Cardiac muscle cell (in vitro differentiated cells and primary cell): Measurements from ENCODE around the gene NCSTN. TPM values are rescaled to one million over a fixed set of nuclear protein-coding genes. Genes with fewer than 3 reads are reported as not detected.

Experiments
- DNase-seq, 2 donors: peaks; one replicate each; pipeline versions ENCODE4 v3.0.0 to v3.0.0-alpha.2; 2010 to 2017; ENCODE audit warnings: low read depth in 1 of 2, low spot score in 1 of 2
- H3K27ac ChIP-seq: fragments of 200-600 bp; sonication (generic); 2 replicates; pipeline ENCODE4 v1.5.1; 2016
- H3K27me3 ChIP-seq: fragments of 200-600 bp; sonication (generic); 2 replicates; pipeline ENCODE4 v1.6.0; 2016; ENCODE audit warnings: control low read depth
- H3K36me3 ChIP-seq: fragments of 200-600 bp; sonication (generic); 2 replicates; pipeline ENCODE4 v1.5.1; 2016; ENCODE audit warnings: control low read depth
- H3K4me1 ChIP-seq: fragments of 200-600 bp; sonication (generic); 2 replicates; pipeline ENCODE4 v1.8.1; 2017; ENCODE audit warnings: low read depth, mild to moderate bottlenecking, mixed run types
- H3K4me3 ChIP-seq: fragments of 200-600 bp; sonication (generic); 2 replicates; pipeline ENCODE4 v1.5.1; 2016; ENCODE audit warnings: mild to moderate bottlenecking
- H3K9me3 ChIP-seq: fragments of 200-600 bp; sonication (generic); 2 replicates; pipeline ENCODE4 v1.5.1; 2017; ENCODE audit warnings: low read depth, mild to moderate bottlenecking, control low read depth
- CTCF ChIP-seq: IDR thresholded peaks from 2 replicates; pipeline ENCODE4 v1.5.1; 2012; ENCODE audit warnings: low read depth, mild to moderate bottlenecking, low read length
- polyA plus RNA-seq: library from polyadenylated mRNA; unstranded; fragments of >200 nt; fragmentation: Nextera tagmentation; extraction: Ambion mirVana; gene quantifications from 2 replicates; pipeline ENCODE4 v1.2.1, GENCODE V29; 2016
- total RNA-seq: library from RNA; depleted of rRNA; stranded (reverse); fragments of >200 nt; gene quantifications from 2 replicates; pipeline ENCODE4 v1.2.3, GENCODE V29; 2016

Gene NCSTN
- total and polyA plus RNA-seq, 2 experiments from 2014 or later: 55.4 to 113 TPM

- Histone ChIP-seq H3K9me3 (no peaks in the 10 kb centered on the region), H3K36me3 (peaks cover 75% of the 10 kb centered on the region), H3K4me1 (no peaks in the 10 kb centered on the region), H3K4me3 (no peak overlapping the region), H3K27me3 (no peaks in the 10 kb centered on the region), H3K27ac (no peak overlapping the region)
- no peak for TF ChIP-seq CTCF
- no peak for DNase-seq
Measured at GRCh38 chr1:160351629-160352028, 8.4 kb downstream of the NCSTN start.

- no peak for DNase-seq
- Histone ChIP-seq H3K9me3 (no peaks in the 10 kb centered on the region), H3K4me3 (no peak overlapping the region), H3K27me3 (no peaks in the 10 kb centered on the region), H3K4me1 (no peaks in the 10 kb centered on the region), H3K27ac (no peak overlapping the region), H3K36me3 (peaks cover 73% of the 10 kb centered on the region)
- TF ChIP-seq CTCF: no peak
Measured at GRCh38 chr1:160352555-160352954, 9.4 kb downstream of the NCSTN start.

GRCh38 chr1:160353223-160353622, 10.0 kb downstream of the NCSTN start:
- Histone ChIP-seq H3K27ac (no peak overlapping the region), H3K27me3 (no peaks in the 10 kb centered on the region), H3K36me3 (peaks cover 69% of the 10 kb centered on the region), H3K9me3 (no peaks in the 10 kb centered on the region), H3K4me1 (no peaks in the 10 kb centered on the region), H3K4me3 (no peak overlapping the region)
- DNase-seq: no peak
- no peak for TF ChIP-seq CTCF

GRCh38 chr1:160354388-160354985, 11.3 kb downstream of the NCSTN start:
- Histone ChIP-seq H3K4me1 (no peaks in the 10 kb centered on the region), H3K4me3 (no peak overlapping the region), H3K9me3 (no peaks in the 10 kb centered on the region), H3K36me3 (peaks cover 59% of the 10 kb centered on the region), H3K27ac (no peak overlapping the region), H3K27me3 (no peaks in the 10 kb centered on the region)
- peak; percentile 59 for TF ChIP-seq CTCF
- peak; percentile 45 to 48 for DNase-seq

GRCh38 chr1:160357286-160358002, 14.3 kb downstream of the NCSTN start:
- peaks cover 41% of the 10 kb centered on the region for H3K36me3 ChIP-seq
- TF ChIP-seq CTCF: no peak
- no peaks in the 10 kb centered on the region for H3K9me3 ChIP-seq
- no peak overlapping the region for H3K4me3 ChIP-seq
- no peak for DNase-seq
- no peak overlapping the region for H3K27ac ChIP-seq
- H3K4me1 ChIP-seq: peaks cover 7% of the 10 kb centered on the region
- no peaks in the 10 kb centered on the region for H3K27me3 ChIP-seq
